ENCODE results near the gene TNFRSF1B.

DNA sequence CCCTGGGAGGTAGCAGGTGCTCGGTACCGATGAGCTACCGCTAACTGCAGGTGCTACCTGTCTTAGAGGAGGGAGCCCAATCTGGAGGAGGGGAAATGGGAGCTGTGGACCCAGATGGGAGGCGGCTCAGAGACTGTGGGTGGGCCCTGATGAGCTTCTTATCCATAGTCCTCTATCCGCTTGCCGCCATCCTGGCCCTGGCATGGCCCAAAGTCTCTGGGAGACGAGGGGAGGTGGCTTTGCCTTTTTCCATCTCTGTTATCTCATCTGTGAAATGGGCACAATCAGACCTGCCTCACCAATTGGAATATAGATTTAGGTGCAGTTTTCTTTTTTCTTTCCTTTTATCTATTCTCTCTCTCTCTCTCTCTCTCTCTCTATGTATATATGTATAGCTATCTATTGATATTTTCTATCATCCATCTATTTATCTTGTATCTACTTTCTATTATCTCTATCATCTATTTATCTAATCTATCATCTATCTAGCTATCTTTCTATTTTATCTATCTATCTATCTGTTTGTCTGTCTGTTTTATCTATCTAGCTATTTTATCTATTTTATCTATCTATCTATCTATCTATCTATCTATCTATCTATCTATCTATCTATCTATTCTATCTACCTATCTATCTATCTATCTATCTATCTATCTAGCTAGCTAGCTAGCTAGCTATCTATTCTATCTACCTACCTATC lies 16.5 kb downstream of the TNFRSF1B start:
- no peak for TF ChIP-seq CTCF (IDR thresholded peaks at IDR 0.05; ENCODE audit: low read depth, low read length, poor library complexity, severe bottlenecking)
- no peak for TF ChIP-seq EZH2phosphoT487 (IDR thresholded peaks at IDR 0.05; ENCODE audit: borderline replicate concordance, low read length)

Measured in DOHH2 (cell line).